GM19193 (cell line): Measurements from ENCODE around the gene CYP2W1.

Experiments used
- POLR2A ChIP-seq: IDR thresholded peaks from 4 replicates; pipeline ENCODE4 v1.6.1; 2011; ENCODE audit not compliant: insufficient read depth, insufficient read length; ENCODE audit errors: extremely low read depth

CYP2W1 gene

DNA sequence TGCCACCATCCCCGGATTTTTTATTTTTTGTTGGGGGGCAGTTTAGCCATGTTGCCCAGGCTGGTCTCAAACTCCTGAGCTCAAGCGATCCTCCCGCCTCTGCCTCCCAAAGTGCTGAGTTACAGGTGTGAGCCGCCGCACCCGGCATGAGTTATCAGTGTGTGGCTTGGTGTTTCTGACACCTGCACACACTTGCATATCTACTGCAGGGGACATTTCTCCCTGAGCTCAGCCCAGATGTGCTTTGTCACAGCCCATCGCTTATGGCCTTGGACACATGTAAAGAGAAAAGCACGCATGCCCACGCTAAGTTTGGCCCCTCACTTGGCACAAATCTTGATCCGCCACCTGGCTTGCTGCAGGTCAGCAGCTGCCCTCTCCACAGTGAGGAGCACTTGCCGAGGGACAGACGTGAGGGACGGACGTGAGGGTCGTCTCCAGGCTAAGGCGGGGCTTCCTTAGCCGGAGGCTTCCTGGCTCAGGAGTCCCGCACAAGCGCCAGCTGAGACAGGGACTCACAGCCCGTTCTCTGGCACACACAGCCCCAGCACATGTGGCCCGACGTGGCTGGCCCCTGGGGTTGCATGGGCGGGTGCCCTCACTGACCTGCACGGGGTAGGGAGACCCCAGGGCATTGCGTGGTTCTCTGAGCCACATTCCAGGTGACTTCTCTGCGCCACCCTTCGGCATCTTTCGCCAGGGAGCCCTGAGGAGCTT, 11.8 kb downstream of the CYP2W1 start:
- no peak for TF ChIP-seq POLR2A

GRCh38 chr7:995571-995970, 12.6 kb downstream of the CYP2W1 start:
- no peak for TF ChIP-seq POLR2A

GRCh38 chr7:996079-996872, 13.3 kb downstream of the CYP2W1 start:
- no peak for TF ChIP-seq POLR2A

DNA sequence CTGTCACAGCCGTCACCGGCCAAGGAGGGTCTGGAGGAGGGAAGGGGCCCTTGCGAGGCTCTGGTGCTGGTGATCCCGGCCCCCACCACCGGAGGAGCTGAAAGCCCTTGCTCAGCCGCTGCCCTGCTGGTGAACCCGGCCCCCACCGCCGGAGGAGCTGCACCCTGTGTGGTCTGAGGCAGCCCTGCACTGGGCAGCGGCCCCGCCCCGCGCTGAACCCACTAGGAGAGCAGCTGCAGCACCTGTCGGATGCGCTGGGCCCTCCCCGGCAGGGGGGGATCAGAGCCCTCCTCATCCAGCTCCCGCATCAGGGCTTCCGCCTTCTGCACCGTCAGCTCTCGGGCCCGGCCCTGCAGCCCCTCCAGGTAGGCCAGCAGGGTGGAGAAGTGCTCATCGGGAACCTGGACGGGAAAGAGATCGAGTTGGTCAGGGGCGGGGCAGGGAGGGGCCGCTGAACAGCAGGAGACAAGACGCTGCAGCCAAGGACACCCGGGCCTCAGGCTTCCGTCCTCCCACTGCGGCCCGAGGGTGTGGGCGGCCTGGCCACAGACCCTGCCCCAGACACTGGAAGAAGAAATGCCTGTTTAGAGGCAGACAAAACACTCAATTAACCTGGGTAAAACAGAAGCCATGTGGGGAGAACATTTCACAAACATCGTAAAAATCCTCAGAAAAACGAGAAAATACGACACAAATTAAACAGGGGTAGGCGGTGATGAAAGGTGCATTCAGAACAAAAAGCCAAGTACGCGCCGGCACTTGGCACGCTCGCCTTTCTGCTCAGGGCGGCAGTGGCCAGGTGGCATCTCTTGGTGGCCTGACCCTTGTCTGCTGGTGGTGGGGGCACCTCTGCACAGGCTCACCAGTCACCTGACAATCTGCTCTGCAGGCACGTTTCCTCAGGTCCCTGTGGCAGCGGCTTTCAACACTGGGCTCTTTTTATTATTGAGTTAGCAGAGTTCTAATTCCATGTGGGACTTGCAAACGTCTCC, 14.7 kb downstream of the CYP2W1 start:
- no peak for TF ChIP-seq POLR2A

GRCh38 chr7:999149-999879, 16.3 kb downstream of the CYP2W1 start:
- TF ChIP-seq POLR2A = no peak

DNA sequence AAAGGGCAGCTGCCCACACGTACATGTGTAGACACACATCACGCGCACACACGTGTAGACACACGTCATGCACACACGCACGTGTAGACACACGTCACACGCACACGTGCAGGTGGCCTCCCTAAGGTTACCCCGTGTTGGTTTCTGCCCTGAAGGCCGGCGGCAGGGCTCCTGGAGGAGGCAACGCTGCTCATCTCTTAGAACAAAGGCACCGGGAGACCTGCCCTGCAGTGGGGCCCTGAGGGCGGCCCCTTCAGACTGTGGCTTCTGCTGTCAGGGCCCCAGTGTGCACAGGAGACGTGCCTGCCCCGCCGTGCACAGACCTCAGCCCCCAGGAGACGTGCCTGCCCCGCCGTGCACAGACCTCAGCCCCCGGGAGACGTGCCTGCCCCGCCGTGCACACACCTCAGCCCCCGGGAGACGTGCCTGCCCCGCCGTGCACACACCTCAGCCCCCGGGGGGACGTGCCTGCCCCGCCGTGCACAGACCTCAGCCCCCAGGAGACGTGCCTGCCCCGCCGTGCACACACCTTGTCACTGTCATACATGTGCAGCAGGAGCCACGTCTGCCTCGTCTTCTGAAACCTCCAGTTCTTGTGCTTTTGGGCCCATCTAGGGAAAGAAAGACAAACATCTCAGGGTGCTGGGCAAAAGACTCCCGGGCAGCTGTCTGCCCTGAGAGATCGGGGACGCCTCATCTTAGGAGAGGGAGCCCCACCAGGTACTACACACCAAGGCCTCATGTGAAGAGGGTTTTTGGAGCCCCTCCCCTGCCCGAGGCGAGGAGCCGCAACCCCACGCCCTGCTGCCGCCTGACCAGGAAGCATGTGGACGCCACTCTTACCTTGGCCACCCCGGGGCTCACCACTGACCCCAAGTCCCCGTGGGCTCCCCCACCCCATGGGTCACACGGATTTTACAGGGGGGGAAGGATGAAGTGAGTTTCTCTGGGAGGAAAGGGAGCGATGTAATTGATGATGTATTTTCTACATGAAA, 17.3 kb downstream of the CYP2W1 start:
- no peak for TF ChIP-seq POLR2A

DNA sequence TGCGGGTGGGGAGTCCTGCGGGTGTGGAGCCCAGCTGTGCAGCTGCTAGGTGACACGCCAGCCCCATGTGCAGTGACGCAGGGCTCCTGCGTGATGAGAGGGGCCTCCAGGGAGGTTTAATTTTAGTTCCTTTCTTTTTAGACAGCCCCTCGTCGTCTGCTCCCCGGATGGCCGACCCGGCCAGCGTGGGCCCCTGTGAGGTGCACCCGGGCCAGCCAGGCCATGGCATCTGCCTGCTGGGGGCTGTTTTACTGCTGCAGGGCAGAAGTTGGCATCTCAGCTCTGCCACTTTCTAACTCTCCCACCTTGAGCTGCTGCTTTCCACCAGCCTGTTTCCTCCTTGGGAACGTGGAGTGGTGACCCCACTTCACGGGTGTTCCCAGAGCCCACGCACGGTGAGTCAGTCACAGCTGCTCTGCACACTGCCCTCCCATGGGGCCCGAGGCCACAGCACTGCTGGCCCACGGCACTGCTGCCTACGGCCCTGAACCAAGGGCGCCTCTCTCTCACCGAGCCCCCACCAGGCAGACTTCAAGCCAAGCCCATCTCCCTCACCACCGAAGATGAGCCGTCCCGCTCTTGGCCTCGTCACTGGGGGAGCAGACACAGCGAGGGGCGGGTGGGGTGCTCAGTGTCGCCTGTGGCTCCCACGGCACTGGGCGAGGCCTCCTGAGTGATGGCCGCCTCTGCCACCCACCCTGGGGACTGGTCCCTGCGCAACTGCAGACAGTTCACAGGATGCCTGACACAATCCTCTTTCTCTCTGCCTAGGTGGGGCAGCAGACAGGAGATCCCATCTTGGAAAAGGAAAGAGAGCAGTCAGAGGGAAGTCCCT, 21.3 kb downstream of the CYP2W1 start:
- TF ChIP-seq POLR2A = no peak

GRCh38 chr7:1005303-1005702, 22.3 kb downstream of the CYP2W1 start:
- no peak for TF ChIP-seq POLR2A

DNA sequence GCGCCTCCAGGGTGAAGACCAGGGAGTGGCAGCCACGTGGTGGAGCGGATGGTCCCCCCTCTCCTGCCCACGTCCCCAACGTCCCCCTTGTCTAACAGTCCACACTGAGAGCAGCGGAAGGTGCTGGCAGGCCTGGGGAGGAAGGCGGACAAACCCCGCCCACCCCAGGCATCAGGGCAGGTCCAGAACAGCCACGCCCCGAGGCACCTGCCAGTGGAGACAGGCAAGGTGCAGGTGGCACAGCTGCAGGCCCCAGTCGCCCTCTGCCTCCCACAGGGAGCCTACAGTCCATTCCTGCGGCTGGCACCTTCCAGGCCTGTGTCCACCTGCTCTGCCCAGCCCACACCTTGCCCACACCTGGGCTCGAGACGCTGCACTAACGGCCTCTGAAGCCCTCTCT, 24.9 kb downstream of the CYP2W1 start:
- no peak for TF ChIP-seq POLR2A

GRCh38 chr7:1008733-1009363, 25.9 kb downstream of the CYP2W1 start:
- TF ChIP-seq POLR2A = no peak

DNA sequence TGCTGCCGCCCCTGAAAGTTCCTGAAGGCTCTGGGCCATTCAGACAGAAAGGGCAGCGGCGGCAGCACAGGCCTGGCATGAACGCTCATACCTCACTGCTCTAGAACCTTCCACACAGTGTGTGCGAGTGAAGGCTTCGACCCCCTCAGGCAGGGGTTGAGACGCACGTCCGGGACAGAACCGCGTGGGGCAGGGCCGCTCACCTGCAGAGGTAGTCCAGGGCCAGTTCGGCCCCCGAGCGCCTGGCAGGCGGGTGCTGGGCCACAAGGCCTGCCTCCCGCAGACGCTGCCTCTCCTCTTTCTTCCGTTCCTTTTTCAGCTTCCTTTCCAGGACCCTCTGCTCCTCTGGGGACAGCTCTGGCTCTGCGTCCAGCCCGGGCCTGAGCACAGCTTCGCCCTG, 26.8 kb downstream of the CYP2W1 start:
- no peak for TF ChIP-seq POLR2A

- no peak for TF ChIP-seq POLR2A
These were observed 27.2 kb downstream of the CYP2W1 start for GRCh38 chr7:1010226-1010625.
